Ishikawa (cell line): ENCODE measurements around the gene KLK2.

Experiments
- CEBPB ChIP-seq: IDR thresholded peaks from 2 replicates; pipeline ENCODE4 v1.6.1; 2012
- CREB1 ChIP-seq: IDR thresholded peaks from 2 replicates; pipeline ENCODE4 v1.6.1; 2012; ENCODE audit warnings: low read depth
- EP300 ChIP-seq: IDR thresholded peaks from 2 replicates; pipeline ENCODE4 v1.6.1; 2012; ENCODE audit warnings: borderline replicate concordance
- MAX ChIP-seq: IDR thresholded peaks from 2 replicates; pipeline ENCODE4 v1.6.1; 2012
- NFIC ChIP-seq: IDR thresholded peaks from 2 replicates; pipeline ENCODE4 v1.6.1; 2012
- RAD21 ChIP-seq: IDR thresholded peaks from 2 replicates; pipeline ENCODE4 v1.6.1; 2012; ENCODE audit warnings: low read depth
- TAF1 ChIP-seq: IDR thresholded peaks from 2 replicates; pipeline ENCODE4 v1.6.1; 2012; ENCODE audit warnings: low read depth, mild to moderate bottlenecking
- TEAD4 ChIP-seq: IDR thresholded peaks from 2 replicates; pipeline ENCODE4 v1.6.1; 2012
- ZBTB7A ChIP-seq: IDR thresholded peaks from 2 replicates; pipeline ENCODE4 v1.6.1; 2012; ENCODE audit warnings: low read depth
- TF ChIP-seq, protein P1 (sequence below): IDR thresholded peaks from 2 replicates; pipeline ENCODE4 v1.6.1; 2012; ENCODE audit warnings: low read depth, mild to moderate bottlenecking
- TF ChIP-seq, protein P2 (sequence below): IDR thresholded peaks from 2 replicates; pipeline ENCODE4 v1.6.1; 2012

DNA sequence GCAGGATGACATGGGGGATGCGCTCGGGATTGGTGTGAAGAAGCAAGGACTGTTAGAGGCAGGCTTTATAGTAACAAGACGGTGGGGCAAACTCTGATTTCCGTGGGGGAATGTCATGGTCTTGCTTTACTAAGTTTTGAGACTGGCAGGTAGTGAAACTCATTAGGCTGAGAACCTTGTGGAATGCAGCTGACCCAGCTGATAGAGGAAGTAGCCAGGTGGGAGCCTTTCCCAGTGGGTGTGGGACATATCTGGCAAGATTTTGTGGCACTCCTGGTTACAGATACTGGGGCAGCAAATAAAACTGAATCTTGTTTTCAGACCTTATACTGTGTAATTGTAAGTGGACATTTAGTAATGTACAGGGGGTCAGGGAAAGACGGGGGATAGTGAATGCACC, 7.0 kb downstream of the KLK2 start:
- TF ChIP-seq TAF1 (no peak), MAX (no peak), EP300 (no peak), RAD21 (no peak), CEBPB (no peak), NFIC (no peak), ZBTB7A (no peak), TEAD4 (no peak), CREB1 (no peak)
- TF ChIP-seq, protein P1, sequence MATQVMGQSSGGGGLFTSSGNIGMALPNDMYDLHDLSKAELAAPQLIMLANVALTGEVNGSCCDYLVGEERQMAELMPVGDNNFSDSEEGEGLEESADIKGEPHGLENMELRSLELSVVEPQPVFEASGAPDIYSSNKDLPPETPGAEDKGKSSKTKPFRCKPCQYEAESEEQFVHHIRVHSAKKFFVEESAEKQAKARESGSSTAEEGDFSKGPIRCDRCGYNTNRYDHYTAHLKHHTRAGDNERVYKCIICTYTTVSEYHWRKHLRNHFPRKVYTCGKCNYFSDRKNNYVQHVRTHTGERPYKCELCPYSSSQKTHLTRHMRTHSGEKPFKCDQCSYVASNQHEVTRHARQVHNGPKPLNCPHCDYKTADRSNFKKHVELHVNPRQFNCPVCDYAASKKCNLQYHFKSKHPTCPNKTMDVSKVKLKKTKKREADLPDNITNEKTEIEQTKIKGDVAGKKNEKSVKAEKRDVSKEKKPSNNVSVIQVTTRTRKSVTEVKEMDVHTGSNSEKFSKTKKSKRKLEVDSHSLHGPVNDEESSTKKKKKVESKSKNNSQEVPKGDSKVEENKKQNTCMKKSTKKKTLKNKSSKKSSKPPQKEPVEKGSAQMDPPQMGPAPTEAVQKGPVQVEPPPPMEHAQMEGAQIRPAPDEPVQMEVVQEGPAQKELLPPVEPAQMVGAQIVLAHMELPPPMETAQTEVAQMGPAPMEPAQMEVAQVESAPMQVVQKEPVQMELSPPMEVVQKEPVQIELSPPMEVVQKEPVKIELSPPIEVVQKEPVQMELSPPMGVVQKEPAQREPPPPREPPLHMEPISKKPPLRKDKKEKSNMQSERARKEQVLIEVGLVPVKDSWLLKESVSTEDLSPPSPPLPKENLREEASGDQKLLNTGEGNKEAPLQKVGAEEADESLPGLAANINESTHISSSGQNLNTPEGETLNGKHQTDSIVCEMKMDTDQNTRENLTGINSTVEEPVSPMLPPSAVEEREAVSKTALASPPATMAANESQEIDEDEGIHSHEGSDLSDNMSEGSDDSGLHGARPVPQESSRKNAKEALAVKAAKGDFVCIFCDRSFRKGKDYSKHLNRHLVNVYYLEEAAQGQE: no peak
- TF ChIP-seq, protein P2, sequence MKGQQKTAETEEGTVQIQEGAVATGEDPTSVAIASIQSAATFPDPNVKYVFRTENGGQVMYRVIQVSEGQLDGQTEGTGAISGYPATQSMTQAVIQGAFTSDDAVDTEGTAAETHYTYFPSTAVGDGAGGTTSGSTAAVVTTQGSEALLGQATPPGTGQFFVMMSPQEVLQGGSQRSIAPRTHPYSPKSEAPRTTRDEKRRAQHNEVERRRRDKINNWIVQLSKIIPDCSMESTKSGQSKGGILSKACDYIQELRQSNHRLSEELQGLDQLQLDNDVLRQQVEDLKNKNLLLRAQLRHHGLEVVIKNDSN: no peak
